MCF 10A (cell line): ENCODE results near the gene ALDH1A3. TPM values are rescaled to one million over a fixed set of nuclear protein-coding genes. Genes with fewer than 3 reads are reported as not detected.

ENCODE experiments used
- BruUV-seq: library from RNA; stranded (reverse); fragments of 400-500 nt; replicated peaks from 2 replicates; lab custom pipeline; 2021; lab: Mats Ljungman, UMichigan
- CTCF ChIA-PET: fragments of 300-600 bp; sonication (Branson Sonifier 250); formaldehyde crosslinking; extraction: SDS; loops from one replicate; lab custom pipeline; 2021; ENCODE audit warnings: antibody characterized with exemption, inconsistent platforms; lab: Yijun Ruan, JAX
- POLR2A ChIA-PET: fragments of 300-600, 350-650 bp; sonication (Branson Sonifier 250); formaldehyde crosslinking; extraction: SDS; loops from one replicate; lab custom pipeline; 2020; ENCODE audit warnings: antibody characterized with exemption, inconsistent platforms; lab: Yijun Ruan, JAX
- DNase-seq: peaks from one replicate; pipeline ENCODE4 v3.0.0-alpha.2; 2018; ENCODE audit not compliant: unreplicated experiment
- H3K27ac Mint-ChIP-seq: one replicate; pipeline ENCODE4 v1.8.0; 2022; ENCODE audit warnings: mild to moderate bottlenecking, low read depth, mixed read lengths; ENCODE audit not compliant: unreplicated experiment
- H3K27me3 Mint-ChIP-seq: one replicate; pipeline ENCODE4 v1.8.0; 2022; ENCODE audit warnings: mixed read lengths; ENCODE audit not compliant: insufficient read depth, unreplicated experiment
- H3K36me3 Mint-ChIP-seq: one replicate; pipeline ENCODE4 v1.8.0; 2022; ENCODE audit warnings: mild to moderate bottlenecking, moderate library complexity, mixed read lengths; ENCODE audit not compliant: insufficient read depth, unreplicated experiment
- H3K4me1 Mint-ChIP-seq: one replicate; pipeline ENCODE4 v1.8.0; 2022; ENCODE audit warnings: mixed read lengths; ENCODE audit not compliant: insufficient read depth, unreplicated experiment
- H3K4me3 Mint-ChIP-seq: one replicate; pipeline ENCODE4 v1.8.0; 2022; ENCODE audit warnings: mild to moderate bottlenecking, moderate library complexity, mixed read lengths; ENCODE audit not compliant: unreplicated experiment
- H3K9me3 Mint-ChIP-seq: one replicate; pipeline ENCODE4 v1.8.0; 2022; ENCODE audit warnings: mixed read lengths; ENCODE audit not compliant: unreplicated experiment
- CTCF ChIP-seq: fragments of 200-600 bp; IDR thresholded peaks from one replicate; pipeline ENCODE4 v1.8.0; 2022; ENCODE audit warnings: antibody characterized with exemption, mild to moderate bottlenecking; ENCODE audit not compliant: unreplicated experiment
- intact Hi-C: fragments of 100-400 bp; cut with micrococcal nuclease; formaldehyde crosslinking; loops from 2 replicates; pipeline ENCODE4 v1.14.1; 2022
- total RNA-seq: library from RNA; stranded (reverse); gene quantifications from 2 replicates; pipeline ENCODE4 v1.2.3, GENCODE V29; 2022

Gene ALDH1A3
- total RNA-seq, 1 experiment from 2014 or later, result 4.3 TPM

DNA sequence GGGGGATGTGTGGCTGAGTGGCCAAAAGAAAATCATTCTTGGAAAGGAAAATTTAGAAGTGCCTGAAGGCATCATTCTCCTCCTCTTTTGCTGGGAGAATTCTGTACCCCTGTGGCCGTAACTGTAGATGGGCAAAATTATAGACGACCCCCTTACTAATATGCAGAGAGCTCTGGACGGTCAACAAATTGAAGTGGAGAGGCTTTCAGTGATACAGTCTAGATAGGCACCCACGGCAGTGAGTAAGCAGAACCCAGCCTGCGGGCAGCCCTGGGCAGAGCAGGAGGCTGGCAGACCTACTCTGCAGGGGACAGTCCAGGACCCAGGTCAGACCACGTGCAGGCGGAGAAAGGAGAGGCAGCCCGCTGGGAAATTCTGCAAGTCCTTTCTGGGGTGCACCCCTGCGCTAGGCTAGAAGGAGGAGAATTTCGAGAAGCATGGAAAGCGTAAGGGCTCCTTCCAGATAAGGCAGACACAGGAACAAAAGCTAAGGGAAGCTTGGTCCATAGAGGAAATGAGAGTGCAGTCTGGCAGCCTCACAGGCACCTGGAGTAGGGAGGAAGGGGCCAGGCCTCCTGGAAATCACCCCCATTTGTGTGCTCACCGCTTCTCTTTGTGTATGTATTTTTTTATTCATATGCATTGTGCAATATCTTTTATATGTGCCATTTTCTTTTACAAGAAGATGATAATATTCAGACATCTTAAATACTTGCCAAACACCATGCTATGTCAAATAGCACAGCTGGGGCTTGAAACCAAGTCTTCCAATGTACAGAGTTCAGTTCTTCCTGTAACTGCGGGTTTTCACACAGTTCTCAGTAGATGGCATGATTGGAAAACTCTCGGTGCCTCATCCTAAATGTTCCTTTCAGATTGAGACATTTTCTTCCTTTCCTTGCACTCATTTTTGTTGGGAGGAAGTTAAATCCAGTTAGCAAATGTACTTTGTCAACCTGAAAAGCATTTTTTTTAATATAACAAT lies 79.7 kb downstream of the ALDH1A3 start:
- no peak overlapping the region for H3K4me3 Mint-ChIP-seq
- no peaks in the 10 kb centered on the region for H3K4me1 Mint-ChIP-seq
- H3K27ac Mint-ChIP-seq, result no peak overlapping the region
- peaks cover 6% of the 10 kb centered on the region for H3K36me3 Mint-ChIP-seq
- no TSS peak for BruUV-seq
- no peaks in the 10 kb centered on the region for H3K27me3 Mint-ChIP-seq
- no peak for TF ChIP-seq CTCF
- no peak for DNase-seq
- H3K9me3 Mint-ChIP-seq, result no peaks in the 10 kb centered on the region
- intact Hi-C loops, result no loop called here
- POLR2A ChIA-PET, result no interaction called here
- CTCF ChIA-PET, result no interaction called here

Other genes with a start within 250 kb of the ALDH1A3 start
- 15.4 and 18.0 TPM in 2 replicates for gene LRRK1, start 39.5 kb downstream of the ALDH1A3 start, total RNA-seq